ENCODE data around the gene CHD9. TPM values are rescaled to one million over a fixed set of nuclear protein-coding genes. Genes with fewer than 3 reads are reported as not detected.
"Not testable (repeated sequence)": the region's sequence is repeated elsewhere in the genome, so short reads cannot be mapped to it uniquely, and the experiment has no call there.

CHD9 gene
- total RNA-seq, 1 donor from 2014 or later: 99.0 TPM

GRCh38 chr16:53048139-53048915 is 6.5 kb upstream of the CHD9 start:
- H3K27me3 Mint-ChIP-seq (ENCODE audit: unreplicated experiment): no peaks in the 10 kb centered on the region
- H3K27ac Mint-ChIP-seq (ENCODE audit: unreplicated experiment): no peak overlapping the region
- DNase-seq (ENCODE audit: extremely low spot score, unreplicated experiment): no peak
- H3K9me3 Mint-ChIP-seq (ENCODE audit: unreplicated experiment): no peaks in the 10 kb centered on the region
- H3K36me3 Mint-ChIP-seq (ENCODE audit: unreplicated experiment): no peaks in the 10 kb centered on the region
- no peak for TF ChIP-seq CTCF (IDR thresholded peaks at IDR 0.05)
- peaks cover 33% of the 10 kb centered on the region for H3K4me1 Mint-ChIP-seq (ENCODE audit: unreplicated experiment)
- H3K4me3 Mint-ChIP-seq (ENCODE audit: unreplicated experiment): no peak overlapping the region

GRCh38 chr16:53051255-53051654 is 3.5 kb upstream of the CHD9 start:
- H3K9me3 Mint-ChIP-seq (ENCODE audit: unreplicated experiment); DNase-seq (ENCODE audit: extremely low spot score, unreplicated experiment); H3K4me3 Mint-ChIP-seq (ENCODE audit: unreplicated experiment); H3K36me3 Mint-ChIP-seq (ENCODE audit: unreplicated experiment); H3K27me3 Mint-ChIP-seq (ENCODE audit: unreplicated experiment); H3K27ac Mint-ChIP-seq (ENCODE audit: unreplicated experiment): not testable (repeated sequence)
- peaks cover 34% of the 10 kb centered on the region for H3K4me1 Mint-ChIP-seq (ENCODE audit: unreplicated experiment)

- H3K4me3 Mint-ChIP-seq (ENCODE audit: unreplicated experiment): peak within 1 kb of the TSS; percentile 62
- H3K9me3 Mint-ChIP-seq (ENCODE audit: unreplicated experiment): no peaks in the 10 kb centered on the region
- no peak for TF ChIP-seq CTCF (IDR thresholded peaks at IDR 0.05)
- no peaks in the 10 kb centered on the region for H3K27me3 Mint-ChIP-seq (ENCODE audit: unreplicated experiment)
- peak within 1 kb of the TSS; percentile 82 for H3K27ac Mint-ChIP-seq (ENCODE audit: unreplicated experiment)
- no peak for DNase-seq (ENCODE audit: extremely low spot score, unreplicated experiment)
- H3K4me1 Mint-ChIP-seq (ENCODE audit: unreplicated experiment): peaks cover 44% of the 10 kb centered on the region
- no peaks in the 10 kb centered on the region for H3K36me3 Mint-ChIP-seq (ENCODE audit: unreplicated experiment)
Observed at GRCh38 chr16:53052519-53053501, 2.0 kb upstream of the CHD9 start, which contains the start of gene CHD9NB. Gene CHD9NB, minus strand, starts transcription at chr16:53052897. Its CDS starts 8,739 bp downstream, at chr16:53044158.

GRCh38 chr16:53053967-53054669 is 673 bp upstream of the CHD9 start:
- Mint-ChIP-seq H3K4me1 (ENCODE audit: unreplicated experiment) (peaks cover 54% of the 10 kb centered on the region), H3K4me3 (ENCODE audit: unreplicated experiment) (peak overlapping the region; percentile 82), H3K27me3 (ENCODE audit: unreplicated experiment) (no peaks in the 10 kb centered on the region), H3K9me3 (ENCODE audit: unreplicated experiment) (no peaks in the 10 kb centered on the region), H3K27ac (ENCODE audit: unreplicated experiment) (peak overlapping the region; percentile 82), H3K36me3 (ENCODE audit: unreplicated experiment) (no peaks in the 10 kb centered on the region)
- no peak for DNase-seq (ENCODE audit: extremely low spot score, unreplicated experiment)
- no peak for TF ChIP-seq CTCF (IDR thresholded peaks at IDR 0.05)

Measured in osteocyte (in vitro differentiated cells).